ENCODE measurements around the gene OR2A25.
"Not testable (repeated sequence)": the region's sequence is repeated elsewhere in the genome, so short reads cannot be mapped to it uniquely, and the experiment has no call there.

Gene OR2A25, protein sequence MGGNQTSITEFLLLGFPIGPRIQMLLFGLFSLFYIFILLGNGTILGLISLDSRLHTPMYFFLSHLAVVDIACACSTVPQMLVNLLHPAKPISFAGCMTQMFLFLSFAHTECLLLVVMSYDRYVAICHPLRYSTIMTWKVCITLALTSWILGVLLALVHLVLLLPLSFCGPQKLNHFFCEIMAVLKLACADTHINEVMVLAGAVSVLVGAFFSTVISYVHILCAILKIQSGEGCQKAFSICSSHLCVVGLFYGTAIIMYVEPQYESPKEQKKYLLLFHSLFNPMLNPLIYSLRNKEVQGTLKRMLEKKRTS

DNA sequence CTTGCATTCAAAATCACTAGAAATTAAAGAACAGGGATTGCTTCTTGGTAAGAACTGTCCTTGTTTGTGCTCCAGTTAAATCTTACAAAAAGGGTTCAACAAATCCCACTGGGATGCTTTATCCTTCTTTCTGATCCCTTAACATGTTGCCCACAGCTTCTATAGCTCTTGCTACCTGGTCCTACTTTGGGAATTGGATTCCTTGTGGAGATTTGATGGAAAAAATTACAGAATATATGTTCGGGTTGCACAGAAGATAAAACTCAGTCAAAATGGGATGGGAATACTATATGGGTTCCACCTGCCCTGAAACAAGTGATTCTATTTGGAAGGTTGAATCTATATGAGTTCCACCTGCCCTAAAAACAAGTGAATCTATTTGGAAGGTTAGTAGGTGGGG lies at the start of gene OR2A25:
Gene OR2A25 (plus strand): TSS at position 301 of the 400 bp plus-strand sequence. CDS start 4,409 bp downstream, outside the sequence.
- DNase-seq, result no peak

DNA sequence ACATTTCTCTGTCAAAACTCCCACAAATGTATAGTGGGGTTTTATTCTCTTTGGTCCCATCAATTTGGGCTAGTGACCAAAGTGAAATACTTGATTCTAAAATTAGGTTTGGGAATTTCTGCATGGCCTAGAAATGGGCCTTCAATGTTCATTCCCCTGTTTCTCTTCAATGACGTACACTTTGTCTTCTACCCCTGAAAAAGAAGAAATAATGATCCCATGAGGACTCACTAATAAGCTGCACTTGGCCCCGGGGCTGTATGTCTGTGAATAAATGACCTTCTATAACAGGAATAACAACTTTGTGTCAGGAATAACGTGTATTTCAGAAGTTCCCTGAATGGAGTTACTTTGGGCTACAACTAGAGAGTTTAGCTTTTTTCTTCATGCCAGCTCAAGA lies 49.3 kb upstream of the OR2A25 start:
- DNase-seq, result no peak

DNA sequence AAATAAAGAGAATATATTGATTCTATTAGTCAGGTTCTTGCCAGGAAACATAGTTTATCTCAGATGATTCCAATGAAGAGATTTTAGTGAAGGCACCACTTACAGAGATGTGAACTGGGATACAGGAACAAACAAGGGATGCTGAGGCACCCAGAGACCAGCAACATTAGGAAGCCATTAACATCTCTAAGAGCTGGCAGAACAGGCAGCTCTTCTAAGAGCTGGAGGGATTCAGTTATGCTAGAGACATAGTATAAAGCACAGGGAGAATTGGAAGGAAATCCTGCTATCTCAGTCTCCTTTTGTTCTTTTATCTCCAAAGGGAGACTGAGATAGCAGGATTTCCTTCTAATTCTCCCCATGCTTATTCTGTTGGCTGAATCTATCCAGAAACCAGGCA lies 47.4 kb upstream of the OR2A25 start:
- DNase-seq, result no peak

DNA sequence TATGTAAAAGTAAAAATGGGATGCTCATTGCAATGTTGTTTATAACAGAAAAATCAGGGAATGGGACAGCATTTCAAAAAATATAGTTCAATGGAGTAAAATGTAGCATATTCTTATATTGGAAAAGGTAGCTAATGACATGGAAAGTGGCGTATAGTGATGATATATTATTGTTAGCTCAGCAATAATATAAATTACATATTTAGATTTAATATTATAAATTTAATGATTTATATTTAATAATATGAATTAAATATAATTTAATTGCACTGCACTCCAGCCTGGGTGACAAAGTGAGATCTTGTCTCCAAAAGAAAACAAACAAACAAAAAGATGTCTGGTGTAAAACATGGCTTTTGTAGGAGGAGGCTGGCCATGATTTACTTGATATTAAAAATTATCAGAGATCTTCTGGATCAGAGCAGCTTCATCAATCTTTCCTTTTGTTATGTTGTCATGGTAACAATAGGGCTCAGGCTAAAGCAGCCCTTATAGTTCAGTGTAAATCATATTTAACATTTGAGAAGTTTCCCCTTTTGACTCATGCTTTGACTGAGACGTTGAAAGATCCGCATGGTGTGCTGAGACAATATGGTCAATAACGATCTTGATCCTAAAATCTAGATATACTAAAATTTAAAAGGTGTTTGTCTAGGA lies 46.3 kb upstream of the OR2A25 start:
- DNase-seq, result no peak

DNA sequence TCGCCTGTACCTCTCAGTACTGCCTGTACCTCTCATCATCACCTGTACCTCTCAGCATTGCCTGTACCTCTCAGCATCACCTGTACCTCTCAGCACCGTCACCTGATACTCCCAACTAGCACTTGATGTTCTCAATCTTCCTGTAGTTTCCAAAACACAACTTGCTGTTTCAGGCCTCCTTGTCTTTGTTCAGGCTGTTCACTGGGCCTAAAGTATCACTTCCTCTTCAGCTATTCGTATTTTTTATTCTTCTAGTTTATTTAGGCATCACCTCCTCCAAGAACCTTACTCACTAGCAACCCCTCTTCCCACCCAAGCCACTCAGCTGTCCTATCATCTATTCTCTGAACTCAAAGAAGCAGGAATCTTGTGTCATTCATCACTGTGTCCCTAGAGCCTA lies 45.4 kb upstream of the OR2A25 start:
- DNase-seq, result no peak

DNA sequence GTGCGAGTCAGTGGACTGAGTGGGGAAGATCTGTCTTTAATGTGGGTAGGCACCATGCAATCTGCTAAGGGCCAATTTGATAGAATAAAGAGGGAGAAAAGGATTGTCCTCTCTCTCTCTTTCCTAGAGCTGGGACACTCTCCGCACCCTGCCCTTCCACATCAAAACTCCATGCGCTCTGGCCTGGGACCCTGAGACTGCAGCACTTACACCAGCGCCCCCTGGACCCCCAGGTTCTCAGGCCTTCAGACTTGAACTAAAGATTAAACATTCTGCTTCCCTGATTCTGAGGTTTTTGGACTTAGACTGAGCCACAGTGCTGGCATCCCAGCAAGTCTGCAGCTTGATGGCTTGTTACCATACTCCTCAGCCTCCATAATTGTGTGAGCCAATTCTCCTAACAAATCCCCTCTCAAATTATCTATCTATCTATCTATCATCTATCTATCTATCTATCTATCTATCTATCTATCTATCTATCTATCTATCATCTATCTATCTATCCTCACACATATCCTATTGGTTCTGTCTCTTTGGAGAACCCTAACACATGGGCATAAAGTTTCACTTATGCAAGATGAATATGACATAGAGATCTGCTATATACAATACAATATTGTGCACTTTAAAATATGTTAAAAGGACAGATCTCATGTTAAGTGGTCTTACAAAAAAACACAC lies 43.3 kb upstream of the OR2A25 start:
- no peak for DNase-seq

DNA sequence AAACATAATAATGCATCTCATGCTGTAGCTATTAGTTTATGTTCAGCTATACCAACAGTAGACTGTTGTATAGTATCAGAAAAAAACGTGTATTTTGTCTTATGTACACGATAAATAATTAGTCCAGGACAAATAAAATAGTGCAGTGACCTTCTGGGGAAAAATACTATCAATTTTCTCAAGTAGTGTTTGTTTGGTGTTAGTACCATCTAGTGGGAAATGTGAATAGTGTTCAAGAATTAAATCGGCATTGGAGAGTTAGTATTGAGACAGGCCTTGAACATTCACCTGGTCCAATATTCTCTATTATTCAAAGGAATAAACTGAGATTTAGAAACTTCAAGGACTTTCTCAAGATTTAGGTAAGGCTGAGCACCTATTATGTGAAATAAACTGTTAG lies 42.5 kb upstream of the OR2A25 start:
- DNase-seq, result no peak

DNA sequence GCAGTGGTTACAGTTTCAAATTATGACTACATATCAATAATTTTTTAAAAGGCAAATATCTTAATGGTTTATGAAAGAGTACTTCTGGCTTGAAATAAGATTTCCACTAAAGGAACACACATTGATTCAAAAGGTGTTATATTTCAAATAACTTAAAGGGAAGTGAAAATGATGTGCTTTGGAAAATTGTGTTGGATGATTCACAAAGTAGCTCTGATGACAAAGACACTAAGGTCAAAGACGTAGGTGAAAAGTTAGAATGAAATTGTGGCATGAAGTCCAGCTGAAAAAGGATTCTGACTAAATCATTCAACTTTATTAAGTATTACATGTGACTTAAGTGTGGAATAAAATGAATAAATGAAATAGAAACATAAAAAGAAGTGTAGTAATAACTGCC lies 41.6 kb upstream of the OR2A25 start:
- no peak for DNase-seq

DNA sequence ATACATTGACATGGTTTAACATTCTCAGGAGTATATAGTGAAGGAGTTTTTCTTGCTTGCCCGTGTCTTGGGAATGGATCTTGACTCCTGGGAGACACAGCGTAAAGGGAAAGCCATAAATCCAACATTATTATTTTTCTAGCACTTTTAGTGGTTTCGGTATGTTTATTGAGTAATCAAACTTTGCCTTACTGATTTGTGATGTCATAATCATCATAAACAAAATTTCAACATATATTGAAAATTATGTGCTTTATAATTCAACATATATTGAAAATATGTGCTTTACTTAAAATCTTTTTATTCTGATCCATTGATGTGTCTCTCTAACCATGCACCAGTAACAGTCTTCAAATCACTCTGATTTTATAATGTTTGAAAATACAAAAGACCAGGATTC lies 41.1 kb upstream of the OR2A25 start:
- DNase-seq, result no peak

DNA sequence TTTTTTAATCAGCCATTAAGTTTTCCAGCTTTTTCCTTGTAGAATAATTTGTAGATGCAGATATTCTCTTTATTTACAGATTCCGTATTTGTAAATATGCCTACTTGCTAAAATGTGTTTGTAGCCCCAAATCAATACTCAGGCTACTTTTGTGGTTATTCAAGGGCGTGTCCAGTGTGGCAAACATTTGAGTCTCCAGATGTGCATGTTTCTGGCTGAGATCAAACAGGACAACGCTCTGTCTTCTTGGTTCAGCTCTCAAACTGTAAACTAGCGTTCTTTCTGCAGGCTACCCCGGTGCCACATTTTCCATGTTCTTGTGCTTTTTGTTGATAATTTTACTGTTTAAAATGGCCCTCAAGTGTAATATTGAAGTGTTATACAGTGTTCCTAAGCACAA lies 37.1 kb upstream of the OR2A25 start:
- DNase-seq, result no peak

DNA sequence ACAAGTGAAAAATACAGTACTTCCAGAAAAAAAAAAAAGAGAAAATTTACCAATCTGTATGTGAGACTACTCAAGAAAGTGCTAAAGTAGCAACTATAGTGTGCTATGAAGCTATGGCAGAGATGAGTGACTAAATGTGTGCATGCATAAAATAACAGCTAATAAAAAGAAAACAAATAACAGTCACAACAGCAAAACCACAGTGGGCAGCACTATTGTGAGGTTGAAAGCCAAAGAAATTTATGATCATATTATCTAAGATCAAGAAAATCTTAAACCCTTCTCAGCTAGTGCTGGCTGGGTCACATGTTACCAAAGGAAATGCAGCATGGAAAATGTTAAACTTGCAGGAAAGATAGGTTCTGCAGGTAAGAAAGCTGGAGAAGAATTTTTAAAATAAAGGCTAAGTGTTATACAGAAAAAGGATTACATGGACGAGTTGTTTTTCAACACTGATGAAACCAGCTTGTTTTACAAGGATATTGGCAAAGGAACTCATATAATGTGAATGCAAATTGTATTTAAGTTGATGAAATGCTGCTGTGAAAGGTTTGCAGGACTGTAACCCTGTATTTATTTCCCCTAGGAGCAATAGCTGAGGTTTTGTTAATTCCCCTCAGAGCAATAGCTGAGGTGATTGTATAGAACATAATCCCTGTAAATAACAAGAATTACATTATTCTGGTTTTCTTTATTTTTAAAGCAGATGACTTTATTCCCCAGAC lies 36.5 kb upstream of the OR2A25 start:
- no peak for DNase-seq

DNA sequence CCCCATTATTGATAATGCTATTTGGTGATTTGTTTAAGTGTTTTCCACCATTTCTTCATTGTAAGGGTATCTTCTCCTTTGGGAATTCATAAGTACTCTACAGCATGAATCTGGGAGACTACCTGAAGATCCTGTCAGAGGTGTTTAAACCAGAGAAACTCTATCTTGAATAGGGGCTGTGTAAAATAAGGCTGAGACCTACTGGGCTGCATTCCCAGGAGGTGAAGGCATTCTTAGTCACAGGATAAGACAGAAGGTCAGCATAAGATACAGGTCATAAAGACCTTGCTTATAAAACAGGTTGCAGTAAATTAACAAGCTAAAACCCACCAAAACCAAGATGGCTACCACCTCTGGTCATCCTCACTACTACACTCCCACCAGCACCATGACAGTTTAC lies 34.2 kb upstream of the OR2A25 start:
- DNase-seq, result no peak

DNA sequence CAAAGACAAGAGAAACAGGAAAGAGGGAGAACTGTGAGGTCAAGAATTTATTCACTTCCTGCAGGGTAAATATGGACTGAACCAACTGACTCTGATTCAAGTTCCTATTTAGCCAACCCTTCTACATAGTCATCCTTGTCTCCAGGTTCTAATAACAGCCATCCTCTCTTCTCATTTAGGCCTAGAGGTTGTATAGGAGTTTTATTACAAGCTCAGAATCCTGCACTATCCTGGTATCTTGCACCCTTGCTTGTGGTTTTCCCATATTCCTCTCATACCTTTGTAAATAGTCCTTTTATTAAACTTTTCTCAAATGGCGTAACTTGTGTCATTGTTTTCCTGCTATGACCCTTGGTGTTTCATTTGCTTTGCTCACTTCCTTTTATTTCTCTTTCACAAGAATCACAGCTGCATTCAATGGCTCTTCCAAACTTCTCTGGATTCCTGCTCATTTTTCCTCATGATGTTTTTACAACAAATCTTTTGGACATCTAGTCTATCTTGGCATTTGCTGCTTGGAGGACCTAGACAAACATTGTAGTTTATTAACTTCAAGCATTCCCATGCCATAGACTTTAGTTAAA lies 33.2 kb upstream of the OR2A25 start:
- DNase-seq, result no peak

DNA sequence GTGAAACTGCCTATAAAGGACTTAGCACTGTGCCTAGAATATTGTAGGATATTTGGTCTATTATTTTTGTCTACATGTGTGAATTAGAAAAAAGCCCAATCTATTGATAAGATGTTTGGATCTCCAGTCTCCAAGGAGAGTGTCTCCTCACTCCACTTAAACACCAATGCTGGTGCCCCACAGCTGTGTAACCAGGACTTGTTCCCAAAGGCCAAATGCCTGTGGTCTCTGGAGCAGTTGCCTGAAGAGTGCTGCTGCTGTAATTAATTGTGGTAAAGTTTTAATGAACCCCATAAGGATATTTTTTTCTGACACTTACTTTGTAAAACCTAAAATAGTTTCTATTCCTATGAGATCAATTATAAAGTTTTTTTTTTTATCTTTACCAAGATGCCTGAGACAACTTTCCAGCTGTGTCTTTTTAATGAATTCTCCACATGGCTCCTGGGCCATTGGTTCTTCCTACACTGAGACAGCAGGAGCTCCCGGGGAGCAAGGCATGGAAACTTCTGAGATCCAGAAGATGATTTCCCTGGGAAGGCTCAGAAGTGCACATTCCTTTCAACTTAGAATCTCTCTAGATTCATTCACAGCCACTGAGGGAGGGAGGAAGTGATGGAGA lies 32.1 kb upstream of the OR2A25 start:
- DNase-seq, result no peak

DNA sequence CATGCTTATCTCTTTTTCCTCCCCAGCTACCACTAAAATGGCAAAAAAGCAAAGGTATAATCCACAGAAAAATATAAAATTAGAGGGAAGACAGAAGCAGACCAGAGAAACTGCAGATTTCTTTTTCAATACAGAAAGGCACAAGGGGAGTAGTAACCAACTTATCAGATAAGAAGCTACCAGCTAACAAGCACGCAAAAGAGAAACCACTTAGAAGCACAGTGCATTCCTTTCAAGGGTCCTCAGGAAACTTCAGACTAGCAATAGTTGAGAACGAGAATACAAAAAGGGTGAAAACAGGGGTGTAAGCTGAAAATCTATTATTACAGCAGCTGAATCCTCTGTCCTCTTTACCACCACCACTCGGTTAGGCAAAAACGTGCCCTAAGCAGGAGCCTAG lies 30.7 kb upstream of the OR2A25 start:
- no peak for DNase-seq

DNA sequence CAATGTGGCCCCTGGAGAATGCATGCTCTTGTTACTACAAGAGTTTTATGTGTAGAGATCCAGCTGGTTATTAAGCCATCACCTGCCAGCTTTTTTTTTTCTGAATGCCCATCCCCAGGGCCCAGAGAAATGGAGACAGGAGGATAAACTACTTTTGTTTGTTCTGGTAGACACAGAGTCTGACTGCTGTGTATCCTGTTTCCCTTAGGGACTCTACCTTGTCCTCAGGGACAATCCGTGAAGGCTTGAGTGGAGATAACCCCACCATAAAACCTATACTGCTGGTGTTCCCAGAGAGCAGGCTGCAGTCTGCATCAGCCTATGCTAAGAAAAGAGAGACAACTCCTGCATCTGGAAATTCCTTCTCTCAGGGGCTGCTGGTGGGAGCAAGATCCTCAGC lies 21.0 kb upstream of the OR2A25 start, which contains the start of gene OR2A5:
Gene OR2A5 (plus strand): TSS at position 301 of the 400 bp plus-strand sequence. CDS start 1,454 bp downstream, outside the sequence.
- DNase-seq, result no peak

DNA sequence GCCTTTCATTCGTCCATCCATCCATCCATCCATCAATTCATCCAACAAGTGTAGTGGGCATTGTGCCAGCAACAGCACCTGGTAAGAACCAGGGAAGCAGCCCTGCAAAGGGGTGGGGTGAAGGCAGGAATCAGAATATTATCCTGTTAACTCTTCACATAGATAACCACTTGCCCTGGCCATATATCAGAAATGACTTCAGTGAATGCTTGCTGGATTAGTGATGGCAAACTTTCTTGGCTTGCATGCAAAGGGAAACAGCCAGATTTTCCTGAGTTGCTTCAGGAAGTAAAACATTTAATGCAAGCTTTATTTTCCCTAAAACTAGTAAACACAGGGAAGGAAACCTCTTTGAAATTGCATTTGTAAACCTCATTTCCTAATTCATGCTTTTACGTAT lies 20.1 kb upstream of the OR2A25 start:
- DNase-seq, result no peak

DNA sequence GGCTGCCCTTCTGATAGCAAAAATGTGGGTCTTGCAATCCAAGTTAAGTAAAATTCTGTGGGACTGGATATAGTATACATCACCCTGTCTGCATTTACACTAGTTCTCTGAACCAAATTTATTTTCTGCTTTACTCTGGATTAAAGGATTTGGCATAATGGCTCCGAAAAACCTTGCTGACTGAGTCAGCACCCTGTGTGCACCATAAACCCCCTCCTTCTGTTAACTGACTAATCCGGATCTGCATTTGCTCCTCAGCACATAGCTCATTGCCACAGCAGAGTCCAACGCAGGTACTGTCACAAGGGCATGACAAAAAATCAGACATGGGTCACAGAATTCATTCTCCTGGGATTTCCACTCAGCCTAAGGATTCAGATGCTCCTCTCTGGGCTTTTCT lies 19.5 kb upstream of the OR2A25 start:
- DNase-seq, result no peak

DNA sequence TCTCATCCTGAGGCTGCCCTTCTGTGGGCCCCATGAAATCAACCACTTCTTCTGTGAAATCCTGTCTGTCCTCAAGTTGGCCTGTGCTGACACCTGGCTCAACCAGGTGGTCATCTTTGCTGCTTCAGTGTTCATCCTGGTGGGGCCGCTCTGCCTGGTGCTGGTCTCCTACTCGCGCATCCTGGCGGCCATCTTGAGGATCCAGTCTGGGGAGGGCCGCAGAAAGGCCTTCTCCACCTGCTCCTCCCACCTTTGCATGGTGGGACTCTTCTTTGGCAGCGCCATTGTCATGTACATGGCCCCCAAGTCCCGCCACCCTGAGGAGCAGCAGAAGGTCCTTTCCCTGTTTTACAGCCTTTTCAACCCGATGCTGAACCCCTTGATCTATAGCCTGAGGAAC lies 18.7 kb upstream of the OR2A25 start:
- DNase-seq, result not testable (repeated sequence)

DNA sequence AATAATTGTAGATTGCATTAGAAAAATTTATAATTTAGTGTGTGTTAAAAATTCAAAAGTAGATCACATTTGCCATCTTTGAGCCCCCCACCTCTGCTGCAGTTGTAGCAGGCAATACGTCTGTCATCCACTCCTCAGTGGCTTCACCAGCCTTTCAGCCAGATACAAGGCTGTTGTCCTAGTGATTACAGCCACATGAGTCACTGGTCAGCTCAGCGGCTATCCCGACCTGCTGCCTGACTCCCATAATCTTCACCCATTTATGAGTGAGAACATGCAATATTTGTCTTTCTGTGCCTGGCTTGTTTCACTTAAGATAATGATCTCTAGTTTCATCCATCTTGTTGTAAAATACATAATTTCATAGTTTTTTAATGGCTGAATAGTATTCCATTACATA lies 11.7 kb upstream of the OR2A25 start:
- no peak for DNase-seq

DNA sequence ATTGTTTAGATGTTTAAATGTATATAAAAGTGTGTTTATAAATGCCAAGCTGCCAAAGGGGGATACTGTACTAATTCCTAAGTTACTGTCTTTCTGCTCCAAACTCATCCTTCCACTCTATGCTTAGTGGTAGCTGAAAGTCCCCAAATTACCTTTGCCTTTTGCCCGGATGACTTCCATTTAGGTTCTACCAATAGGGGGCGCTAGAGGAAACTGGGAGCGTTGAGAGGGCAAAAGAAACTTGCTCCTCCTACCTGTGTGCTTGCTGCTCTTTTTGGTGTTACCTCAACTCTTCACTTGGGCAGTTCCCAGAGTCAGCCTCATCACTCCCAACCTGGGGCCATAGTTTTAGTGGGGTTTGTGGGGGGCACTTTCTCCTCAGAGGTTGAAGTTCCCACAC lies 5.9 kb upstream of the OR2A25 start:
- no peak for DNase-seq

DNA sequence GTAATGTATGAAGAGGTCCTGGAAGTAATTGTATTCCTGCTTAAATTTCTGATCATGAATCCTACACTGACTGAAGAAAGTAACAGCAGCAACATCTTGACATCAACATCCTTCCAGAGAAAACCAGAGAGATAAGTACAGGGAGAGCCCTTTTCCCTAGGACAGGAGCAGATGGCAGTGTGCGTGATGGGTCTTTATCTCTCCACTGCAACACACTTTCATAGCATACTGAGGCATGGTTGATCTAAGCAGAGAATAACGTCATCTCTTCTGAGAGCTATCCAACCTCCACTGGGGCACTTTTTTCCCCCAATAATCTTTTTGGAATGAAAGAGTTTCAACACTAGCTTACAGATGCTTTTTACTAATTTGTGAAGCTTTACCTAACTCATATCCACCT lies 342 bp downstream of the OR2A25 start:
- no peak for DNase-seq

DNA sequence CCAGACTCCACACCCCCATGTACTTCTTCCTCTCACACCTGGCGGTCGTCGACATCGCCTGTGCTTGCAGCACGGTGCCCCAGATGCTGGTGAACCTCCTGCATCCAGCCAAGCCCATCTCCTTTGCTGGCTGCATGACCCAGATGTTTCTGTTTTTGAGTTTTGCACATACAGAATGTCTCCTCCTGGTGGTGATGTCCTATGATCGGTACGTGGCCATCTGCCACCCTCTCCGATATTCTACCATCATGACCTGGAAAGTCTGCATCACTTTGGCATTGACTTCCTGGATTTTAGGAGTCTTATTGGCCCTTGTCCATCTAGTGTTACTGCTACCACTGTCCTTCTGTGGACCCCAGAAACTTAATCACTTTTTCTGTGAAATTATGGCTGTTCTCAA lies 4.8 kb downstream of the OR2A25 start:
- DNase-seq, result no peak

All from DMS 273 treated with DMSO at 0.1 percent for 48 hours (cell line).